Measurements from ENCODE around the gene GPR142. TPM values are rescaled to one million over a fixed set of nuclear protein-coding genes. Genes with fewer than 3 reads are reported as not detected.

The GPR142 gene
- total RNA-seq, 2 donors from 2014 or later: 0.35 to 0.74 TPM

DNA sequence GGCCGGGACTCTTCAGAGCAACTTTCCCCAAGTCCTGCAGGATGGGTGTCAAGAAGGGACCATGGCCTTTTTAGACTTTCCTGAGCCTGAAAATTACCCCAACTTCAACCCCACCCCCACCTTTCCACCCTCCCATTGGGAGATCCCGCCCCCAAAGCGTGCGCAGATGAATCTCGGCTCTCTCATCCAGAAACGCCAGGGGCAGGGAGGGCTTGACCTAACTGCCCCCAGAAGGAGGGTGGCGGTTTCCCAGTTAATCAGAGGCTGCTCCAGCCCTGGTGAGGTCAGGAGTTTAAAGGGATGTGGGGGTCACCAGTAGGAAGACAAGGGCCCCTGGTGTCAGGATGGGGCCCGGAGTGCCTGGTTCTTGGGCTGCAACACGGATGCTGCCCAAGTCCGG, 40.8 kb upstream of the GPR142 start:
- Histone ChIP-seq H3K27ac (no peak overlapping the region), H3K9ac (ENCODE audit: low read depth in 2 of 2, low read length in 2 of 2) (peak overlapping the region in 1 of 2 donors; percentile 35), H3K27me3 (peaks cover 21% of the 10 kb centered on the region), H3K36me3 (no peaks in the 10 kb centered on the region), H3K4me1 (no peaks in the 10 kb centered on the region), H3K4me3 (peak overlapping the region; percentile 27), H3K9me3 (no peaks in the 10 kb centered on the region)
- TF ChIP-seq, protein P1, sequence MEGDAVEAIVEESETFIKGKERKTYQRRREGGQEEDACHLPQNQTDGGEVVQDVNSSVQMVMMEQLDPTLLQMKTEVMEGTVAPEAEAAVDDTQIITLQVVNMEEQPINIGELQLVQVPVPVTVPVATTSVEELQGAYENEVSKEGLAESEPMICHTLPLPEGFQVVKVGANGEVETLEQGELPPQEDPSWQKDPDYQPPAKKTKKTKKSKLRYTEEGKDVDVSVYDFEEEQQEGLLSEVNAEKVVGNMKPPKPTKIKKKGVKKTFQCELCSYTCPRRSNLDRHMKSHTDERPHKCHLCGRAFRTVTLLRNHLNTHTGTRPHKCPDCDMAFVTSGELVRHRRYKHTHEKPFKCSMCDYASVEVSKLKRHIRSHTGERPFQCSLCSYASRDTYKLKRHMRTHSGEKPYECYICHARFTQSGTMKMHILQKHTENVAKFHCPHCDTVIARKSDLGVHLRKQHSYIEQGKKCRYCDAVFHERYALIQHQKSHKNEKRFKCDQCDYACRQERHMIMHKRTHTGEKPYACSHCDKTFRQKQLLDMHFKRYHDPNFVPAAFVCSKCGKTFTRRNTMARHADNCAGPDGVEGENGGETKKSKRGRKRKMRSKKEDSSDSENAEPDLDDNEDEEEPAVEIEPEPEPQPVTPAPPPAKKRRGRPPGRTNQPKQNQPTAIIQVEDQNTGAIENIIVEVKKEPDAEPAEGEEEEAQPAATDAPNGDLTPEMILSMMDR (IDR thresholded peaks at IDR 0.05): no peak
- no peak for DNase-seq
- intact Hi-C loops (cut with DNase I): no loop called here

DNA sequence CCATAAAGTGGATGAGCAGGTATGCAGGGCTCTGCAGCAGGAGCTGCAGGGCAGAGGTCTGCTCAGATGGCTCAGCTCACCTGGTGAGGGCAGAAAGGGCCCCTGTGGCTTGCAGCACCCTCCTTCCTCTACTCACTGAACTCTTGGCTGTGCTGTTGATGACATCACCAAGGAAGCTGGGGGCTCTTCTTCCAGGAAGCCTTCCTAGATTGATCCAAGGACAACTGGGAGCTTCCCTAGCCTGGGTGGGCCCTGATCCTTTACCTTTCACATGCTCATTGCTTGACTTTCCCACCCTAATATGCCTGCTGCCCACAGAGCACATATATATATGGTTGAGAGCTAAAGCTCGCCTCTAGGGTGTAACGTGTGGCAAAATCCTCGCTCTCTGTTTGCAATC, 38.8 kb upstream of the GPR142 start:
- Histone ChIP-seq H3K36me3 (no peaks in the 10 kb centered on the region), H3K27ac (no peak overlapping the region), H3K4me3 (no peak overlapping the region), H3K9me3 (no peaks in the 10 kb centered on the region), H3K4me1 (no peaks in the 10 kb centered on the region), H3K27me3 (peaks cover 21% of the 10 kb centered on the region), H3K9ac (ENCODE audit: low read depth in 2 of 2, low read length in 2 of 2) (no peak overlapping the region)
- TF ChIP-seq, protein P1 (IDR thresholded peaks at IDR 0.05): no peak
- intact Hi-C loops (cut with DNase I): no loop called here
- DNase-seq: no peak

DNA sequence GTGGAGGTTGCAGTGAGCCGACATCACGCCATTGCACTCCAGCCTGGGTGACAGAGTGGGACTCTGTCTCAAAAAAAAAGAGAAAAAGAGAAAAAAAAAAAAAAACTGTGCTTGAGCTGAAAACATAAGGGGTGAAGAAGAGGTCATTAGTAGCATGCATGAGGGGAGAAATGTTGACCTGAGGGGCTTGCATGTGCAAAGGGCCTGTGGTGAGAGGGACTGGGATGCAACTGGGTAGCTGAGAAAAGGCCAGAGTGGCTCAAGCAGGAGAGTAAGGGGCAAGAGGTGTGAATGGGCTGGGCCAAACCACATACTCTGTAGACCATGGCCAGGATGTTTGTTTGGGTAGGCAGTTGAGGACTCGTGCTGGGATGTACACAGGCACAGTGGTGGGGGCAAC, 37.9 kb upstream of the GPR142 start:
- no peaks in the 10 kb centered on the region for H3K4me1 ChIP-seq
- no peak for DNase-seq
- no peak overlapping the region for H3K4me3 ChIP-seq
- H3K9me3 ChIP-seq: no peaks in the 10 kb centered on the region
- no peaks in the 10 kb centered on the region for H3K36me3 ChIP-seq
- peaks cover 21% of the 10 kb centered on the region for H3K27me3 ChIP-seq
- intact Hi-C loops (cut with DNase I): no loop called here
- no peak overlapping the region for H3K27ac ChIP-seq
- no peak overlapping the region for H3K9ac ChIP-seq (ENCODE audit: low read depth in 2 of 2, low read length in 2 of 2)
- TF ChIP-seq, protein P1 (IDR thresholded peaks at IDR 0.05): no peak

DNA sequence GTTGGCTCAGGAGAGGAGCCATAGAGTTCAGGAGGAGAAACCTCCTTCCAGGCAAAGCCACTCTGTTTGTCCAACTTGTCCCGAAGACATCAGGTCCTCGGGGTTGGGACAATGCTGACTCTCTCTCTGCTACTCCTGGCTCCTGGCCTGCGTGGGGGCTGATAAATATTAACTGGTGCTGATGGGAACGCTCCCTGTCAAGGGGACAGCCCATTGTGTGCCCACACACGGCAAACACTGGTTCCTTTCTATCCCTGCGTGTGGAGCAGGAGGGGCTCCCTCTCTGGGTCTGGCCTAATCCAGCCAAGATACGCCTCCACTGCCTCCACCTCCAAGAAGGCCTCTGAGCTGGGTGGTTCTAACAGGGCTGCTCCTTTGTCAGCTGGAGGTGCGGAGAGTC, 36.9 kb upstream of the GPR142 start:
- H3K9me3 ChIP-seq: no peaks in the 10 kb centered on the region
- no peak for DNase-seq
- no peaks in the 10 kb centered on the region for H3K4me1 ChIP-seq
- peaks cover 19% of the 10 kb centered on the region for H3K27me3 ChIP-seq
- no peak overlapping the region for H3K9ac ChIP-seq (ENCODE audit: low read depth in 2 of 2, low read length in 2 of 2)
- intact Hi-C loops (cut with DNase I): no loop called here
- TF ChIP-seq, protein P1 (IDR thresholded peaks at IDR 0.05): no peak
- no peak overlapping the region for H3K27ac ChIP-seq
- no peak overlapping the region for H3K4me3 ChIP-seq
- no peaks in the 10 kb centered on the region for H3K36me3 ChIP-seq

DNA sequence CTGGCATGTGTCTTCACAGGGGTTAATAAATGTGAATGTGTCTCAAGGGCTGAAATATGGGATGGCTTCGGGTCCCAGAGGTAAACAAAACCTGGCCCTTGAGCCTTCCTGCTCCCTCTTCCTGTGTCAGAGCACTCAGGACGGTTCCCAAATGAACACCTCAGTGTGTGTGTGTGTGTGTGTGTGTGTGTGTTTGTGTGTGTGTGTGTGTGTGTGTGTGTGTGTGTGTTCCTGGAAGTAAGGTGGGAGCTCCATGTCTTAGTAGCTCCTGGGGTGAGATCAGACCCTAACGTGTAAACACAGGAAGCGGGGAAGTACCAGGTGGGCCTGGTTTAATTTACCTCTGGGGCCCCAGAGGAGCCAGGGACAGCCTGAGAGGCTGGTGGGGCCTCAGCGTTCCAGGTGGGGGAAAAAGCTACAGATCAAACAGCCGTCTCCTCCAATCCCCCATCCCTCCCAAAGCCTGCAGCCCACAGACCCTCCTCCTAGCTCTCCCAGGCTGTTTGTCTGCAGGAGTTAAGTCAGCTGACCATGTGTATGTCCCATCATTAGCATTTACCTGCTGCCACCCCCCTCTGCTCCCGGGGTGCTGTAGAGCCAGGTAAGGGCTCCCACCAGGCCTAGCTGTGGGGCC, 35.2 kb upstream of the GPR142 start:
- Histone ChIP-seq H3K9me3 (no peaks in the 10 kb centered on the region), H3K4me3 (no peak overlapping the region), H3K36me3 (no peaks in the 10 kb centered on the region), H3K27ac (no peak overlapping the region), H3K4me1 (no peaks in the 10 kb centered on the region), H3K27me3 (peaks cover 2% of the 10 kb centered on the region), H3K9ac (ENCODE audit: low read depth in 2 of 2, low read length in 2 of 2) (no peak overlapping the region)
- intact Hi-C loops (cut with DNase I): no loop called here
- TF ChIP-seq, protein P1 (IDR thresholded peaks at IDR 0.05): no peak
- DNase-seq: no peak
